ENCODE measurements around the gene MYH15.

The MYH15 gene

GRCh38 chr3:108410531-108410984 lies 99.8 kb downstream of the MYH15 start:
- no peak for DNase-seq

- no peak for DNase-seq
Measured at GRCh38 chr3:108409800-108410178, 100.6 kb downstream of the MYH15 start.

GRCh38 chr3:108408883-108409799 lies 101.3 kb downstream of the MYH15 start:
- DNase-seq = no peak

- DNase-seq = no peak
Measured at GRCh38 chr3:108407886-108408285, 102.5 kb downstream of the MYH15 start.

DNA sequence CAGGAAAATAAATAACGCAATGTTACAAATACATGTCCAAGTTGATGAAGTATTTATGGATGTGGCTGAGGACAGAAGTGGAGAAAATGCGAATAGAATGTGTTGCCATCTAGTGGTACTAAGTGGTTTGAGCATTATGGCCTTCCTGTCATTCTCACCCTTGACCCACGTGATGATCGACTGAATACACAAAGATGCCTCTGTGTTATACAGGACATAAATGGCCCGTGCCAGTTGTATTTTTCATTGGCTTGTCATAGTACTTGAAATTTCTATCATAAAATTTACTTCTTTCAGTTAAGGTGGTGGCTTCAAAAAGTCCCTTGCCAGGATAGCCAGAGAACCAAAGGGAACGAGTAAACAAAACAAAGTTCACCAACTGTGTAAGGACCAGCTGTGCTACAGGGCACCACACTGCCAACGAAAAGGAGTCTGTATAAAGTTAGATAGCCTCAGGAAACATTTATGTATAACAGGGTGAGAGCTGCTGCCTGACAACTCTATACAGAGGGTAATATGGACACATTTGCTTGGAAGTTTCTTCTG lies 103.7 kb downstream of the MYH15 start:
- DNase-seq = no peak

DNA sequence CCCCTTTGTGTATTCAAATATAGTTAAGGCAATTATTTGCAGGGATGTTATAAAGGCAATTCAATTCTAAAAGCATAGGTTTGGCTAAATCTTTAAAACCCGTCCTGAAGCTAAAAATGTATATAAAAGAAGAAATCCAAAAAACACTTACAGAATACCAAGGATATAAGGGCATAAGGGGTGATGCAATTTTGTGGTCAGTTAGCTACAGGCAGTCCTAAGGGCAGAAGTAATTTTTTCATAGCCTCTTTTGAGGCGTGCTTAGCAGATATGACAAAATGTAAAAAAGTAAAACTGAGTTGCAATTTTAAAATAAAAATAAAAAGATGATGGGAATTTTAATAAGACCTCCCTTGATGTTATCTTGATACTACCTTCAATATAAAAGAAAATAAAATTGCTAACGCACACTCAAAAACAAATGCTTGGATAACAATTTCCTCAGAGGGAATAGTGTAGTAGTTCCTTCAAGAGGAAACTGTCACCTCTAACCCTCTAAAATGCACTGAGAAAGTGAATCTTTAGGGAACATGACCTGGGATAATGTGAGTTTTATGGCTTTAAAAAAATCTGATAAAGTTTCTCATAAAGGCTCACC lies 104.2 kb downstream of the MYH15 start:
- no peak for DNase-seq

- DNase-seq = no peak
Measured at GRCh38 chr3:108404368-108404767, 106.0 kb downstream of the MYH15 start.

GRCh38 chr3:108403686-108404345 lies 106.6 kb downstream of the MYH15 start:
- no peak for DNase-seq

DNA sequence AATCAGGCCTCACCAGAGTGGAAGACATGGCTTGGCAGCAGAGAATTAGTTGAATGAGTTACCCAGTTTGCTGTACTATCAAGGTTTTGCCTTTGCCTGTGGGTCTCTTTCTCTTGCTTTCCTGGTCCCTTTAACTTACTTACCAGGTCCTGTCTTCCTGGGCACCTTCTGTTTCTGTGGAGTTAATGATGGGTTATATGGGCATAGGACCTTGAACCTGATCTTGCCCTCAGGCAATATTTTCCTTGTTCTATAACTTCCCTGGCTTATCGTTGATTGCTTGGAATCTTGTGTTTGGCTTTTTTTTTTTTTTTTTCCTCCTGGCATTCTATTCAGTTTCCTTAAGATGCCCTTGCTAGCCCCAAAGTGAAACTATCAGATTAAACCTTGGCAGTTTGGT lies 107.2 kb downstream of the MYH15 start:
- no peak for DNase-seq

- no peak for DNase-seq
Measured at GRCh38 chr3:108401836-108402235, 108.6 kb downstream of the MYH15 start.

GRCh38 chr3:108398510-108398909 lies 111.9 kb downstream of the MYH15 start:
- no peak for DNase-seq

- DNase-seq = no peak
Measured at GRCh38 chr3:108396336-108396735, 114.1 kb downstream of the MYH15 start.

DNA sequence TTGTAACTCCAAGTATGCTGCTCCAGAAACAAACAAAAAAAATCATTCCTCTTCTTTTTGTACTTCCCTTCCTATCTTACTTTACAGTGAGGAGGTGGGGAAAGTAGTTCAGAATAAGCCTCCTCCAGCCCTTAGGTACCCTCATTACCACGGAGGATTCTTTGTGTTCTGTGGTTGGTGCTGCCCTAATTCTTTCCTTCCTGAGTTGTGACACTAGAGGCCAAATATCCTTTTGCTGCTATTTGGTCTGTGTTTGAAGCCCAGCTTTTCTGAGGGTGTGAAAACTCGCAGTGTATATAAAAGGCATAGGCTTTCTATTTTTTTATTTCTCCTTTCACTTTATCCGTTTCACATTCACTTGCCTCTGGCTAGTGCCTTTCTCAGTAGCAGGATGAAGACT lies 115.8 kb downstream of the MYH15 start:
- no peak for DNase-seq

DNA sequence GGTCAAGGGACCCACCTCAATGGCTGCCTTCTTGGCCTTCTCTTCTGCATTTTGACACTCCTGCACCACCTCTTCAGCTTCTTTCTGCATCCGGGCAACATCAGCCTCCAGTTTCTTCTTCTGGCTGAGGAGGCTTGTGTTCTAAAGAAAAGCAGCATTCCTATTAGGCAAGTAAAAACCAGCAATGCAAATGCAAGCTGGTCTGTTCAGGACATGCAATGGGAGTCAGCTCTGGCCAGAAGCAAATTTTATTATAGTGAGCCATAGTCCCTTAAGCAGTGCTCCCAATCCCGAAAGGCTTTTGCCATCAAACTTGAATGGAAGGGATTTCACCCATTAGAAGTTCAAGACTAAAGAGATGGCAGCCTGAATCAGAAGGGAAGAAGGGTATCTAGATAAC lies 116.4 kb downstream of the MYH15 start:
- no peak for DNase-seq

GRCh38 chr3:108393128-108393900 lies 117.1 kb downstream of the MYH15 start:
- no peak for DNase-seq

DNA sequence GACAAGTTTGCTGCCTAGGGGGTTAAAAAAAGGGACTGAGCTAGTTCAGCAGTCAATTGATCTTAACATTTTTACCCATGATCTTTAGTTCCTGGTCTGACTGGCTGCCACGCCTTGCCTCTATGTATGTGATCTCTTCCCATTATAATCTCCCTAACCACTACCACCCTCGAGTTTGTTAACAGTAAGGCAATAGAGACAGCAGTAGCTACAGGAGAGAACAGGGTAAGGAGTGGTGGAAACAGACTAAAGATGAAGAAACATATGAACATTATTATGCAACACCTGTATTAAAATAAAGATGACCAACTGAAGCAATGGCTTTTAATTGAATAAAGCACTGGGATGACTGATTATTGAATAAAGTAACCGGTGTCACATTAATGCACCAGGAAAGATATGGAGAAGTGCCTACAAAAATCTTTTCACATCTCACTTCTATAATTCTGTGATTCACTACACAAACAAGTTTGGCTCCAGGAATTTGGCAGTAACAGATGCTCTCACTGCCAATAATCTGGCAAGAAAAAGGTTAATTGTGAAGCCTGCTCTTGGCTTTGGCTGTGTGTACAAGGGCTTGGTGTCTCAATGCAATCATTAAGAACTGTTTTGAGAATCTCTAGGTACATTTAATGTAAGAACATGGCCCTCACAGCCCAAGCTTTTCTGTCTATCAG lies 118.3 kb downstream of the MYH15 start:
- DNase-seq = no peak

DNA sequence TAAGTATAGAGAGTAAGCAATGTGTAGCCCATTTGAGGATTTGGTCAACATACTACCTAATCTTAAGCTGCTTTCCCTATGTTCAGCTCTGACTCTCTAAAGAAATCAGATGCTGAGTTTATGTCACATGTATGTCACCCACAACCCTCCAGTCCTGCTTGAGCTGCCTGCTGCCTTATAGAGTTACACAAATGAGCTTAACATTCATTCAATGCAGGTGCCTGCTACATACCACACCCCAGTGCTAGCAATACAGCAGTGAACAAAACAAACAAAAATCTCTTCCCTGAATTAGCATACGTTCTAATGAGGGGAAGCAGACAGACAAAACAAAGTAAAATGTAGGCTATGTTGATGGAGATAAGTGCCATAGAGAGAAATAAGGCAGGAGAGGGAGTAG lies 121.0 kb downstream of the MYH15 start:
- DNase-seq = no peak

DNA sequence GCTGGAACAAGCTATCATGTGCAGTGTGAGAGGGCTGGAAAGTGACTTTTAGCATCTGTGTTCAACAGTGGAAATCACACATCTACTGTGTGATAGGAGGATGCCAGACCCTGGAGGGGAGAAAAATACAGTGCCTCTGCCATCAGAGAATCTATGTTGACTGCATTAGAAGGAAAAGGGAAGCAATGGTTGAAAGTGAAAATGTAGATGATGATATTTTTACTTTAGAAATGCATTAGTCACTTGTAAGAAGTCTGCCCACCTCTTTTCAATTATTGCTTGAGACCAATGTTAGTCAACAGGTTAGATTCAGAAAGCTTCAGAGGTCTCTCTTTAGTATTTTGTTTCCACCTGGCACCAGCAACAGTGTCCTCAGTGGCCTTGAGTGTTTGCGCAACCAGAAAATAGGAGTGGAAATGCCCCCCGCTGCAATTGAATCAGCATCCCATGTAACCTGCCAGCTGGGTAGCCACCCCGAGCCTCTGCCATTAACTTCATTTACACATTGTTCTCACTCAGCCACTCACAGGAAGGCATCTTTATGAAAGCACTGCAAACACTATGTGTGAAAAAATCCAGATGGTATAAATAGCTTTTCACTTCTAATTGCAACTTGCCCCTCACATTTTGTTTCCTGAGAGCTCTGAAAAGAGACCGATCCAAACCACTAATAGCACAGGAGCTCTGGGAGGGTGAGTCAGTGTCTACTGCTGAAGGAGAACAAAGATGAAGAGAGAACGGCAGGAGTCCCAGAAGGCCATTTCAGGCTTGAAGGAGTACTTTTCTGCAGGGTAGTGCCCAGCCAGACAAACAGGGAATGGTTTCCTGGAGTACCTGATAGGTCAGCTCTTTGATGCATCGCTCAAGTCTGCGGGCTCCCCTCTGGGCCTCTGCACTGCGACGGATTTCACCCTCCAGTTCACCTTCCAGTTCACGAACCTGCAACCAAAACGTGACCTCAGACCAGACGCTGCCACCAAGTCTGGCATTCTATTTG lies 122.0 kb downstream of the MYH15 start:
- DNase-seq = no peak

GRCh38 chr3:108387063-108387462 lies 123.3 kb downstream of the MYH15 start:
- no peak for DNase-seq

- no peak for DNase-seq
Measured at GRCh38 chr3:108383306-108383705, 127.1 kb downstream of the MYH15 start.
